Activated naive CD8-positive, alpha-beta T cell treated with anti-CD3 and anti-CD28 coated beads, Interleukin-2, amount 10 ng/mL, durations not matched to agents 7 days and 5 days (primary cell): Measurements from ENCODE around the gene CLDN6. TPM values are rescaled to one million over a fixed set of nuclear protein-coding genes. Genes with fewer than 3 reads are reported as not detected.
A peak's percentile ranks its signal among the peaks of the same experiment; 100 is the strongest.

Experiments used
- ATAC-seq: fragments of 150-1000 bp; cut with Tn5 transposase; one replicate; pipeline ENCODE4 v1.10.0; 2021; ENCODE audit warnings: low read depth, moderate library complexity
- POLR2A ChIA-PET: fragments of 350-600 bp; sonication (Branson Sonifier 250); formaldehyde crosslinking; loops from one replicate; lab custom pipeline; 2021; ENCODE audit warnings: antibody characterized with exemption; lab: Charles Lee
- DNase-seq: peaks from one replicate; pipeline ENCODE4 v3.0.0; 2021
- H3K27ac Mint-ChIP-seq: one replicate; pipeline ENCODE4 v1.8.0; 2022; ENCODE audit warnings: mild to moderate bottlenecking, mixed read lengths
- H3K27me3 Mint-ChIP-seq: one replicate; pipeline ENCODE4 v1.8.0; 2022; ENCODE audit warnings: mild to moderate bottlenecking, moderate library complexity, mixed read lengths
- H3K36me3 Mint-ChIP-seq: one replicate; pipeline ENCODE4 v1.8.0; 2021; ENCODE audit warnings: mild to moderate bottlenecking, mixed read lengths
- H3K4me1 Mint-ChIP-seq: one replicate; pipeline ENCODE4 v1.8.0; 2021; ENCODE audit warnings: mixed read lengths
- H3K4me3 Mint-ChIP-seq: one replicate; pipeline ENCODE4 v1.8.0; 2022; ENCODE audit warnings: mild to moderate bottlenecking, moderate library complexity, mixed read lengths
- H3K9me3 Mint-ChIP-seq: one replicate; pipeline ENCODE4 v1.8.0; 2021; ENCODE audit warnings: mixed read lengths
- total RNA-seq, 2 experiments: library from RNA; stranded (reverse); gene quantifications; one replicate each; pipeline ENCODE4 v1.2.3, GENCODE V29; 2021

CLDN6 gene, protein sequence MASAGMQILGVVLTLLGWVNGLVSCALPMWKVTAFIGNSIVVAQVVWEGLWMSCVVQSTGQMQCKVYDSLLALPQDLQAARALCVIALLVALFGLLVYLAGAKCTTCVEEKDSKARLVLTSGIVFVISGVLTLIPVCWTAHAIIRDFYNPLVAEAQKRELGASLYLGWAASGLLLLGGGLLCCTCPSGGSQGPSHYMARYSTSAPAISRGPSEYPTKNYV
- total RNA-seq, result not detected

GRCh38 chr16:3017794-3018506 lies at the start of gene CLDN6:
CLDN6 (minus strand) TSS chr16:3018183; CDS start chr16:3016021, 2,162 bp downstream.
- no peaks in the 10 kb centered on the region for H3K9me3 Mint-ChIP-seq
- no peak for DNase-seq
- ATAC-seq, result no peak
- H3K4me3 Mint-ChIP-seq, result no peak within 1 kb of the TSS
- POLR2A ChIA-PET, result no interaction called here
- peaks cover 29% of the 10 kb centered on the region for H3K4me1 Mint-ChIP-seq
- H3K27ac Mint-ChIP-seq, result no peak within 1 kb of the TSS
- peaks cover 32% of the 10 kb centered on the region for H3K27me3 Mint-ChIP-seq
- no peaks in the 10 kb centered on the region for H3K36me3 Mint-ChIP-seq

- ATAC-seq, result no peak
- Mint-ChIP-seq H3K27ac (peak overlapping the region; percentile 98), H3K36me3 (peaks cover 50% of the 10 kb centered on the region), H3K27me3 (no peaks in the 10 kb centered on the region), H3K4me1 (peaks cover 51% of the 10 kb centered on the region), H3K9me3 (no peaks in the 10 kb centered on the region), H3K4me3 (peak overlapping the region; percentile 98)
- POLR2A ChIA-PET, result interaction anchor here (0.6 to 8.7 kb wide), 17 partner anchors 9 to 150 kb away, joined by 3 to 143 read pairs (median 11); partner anchors contain the start of gene ZSCAN10
- DNase-seq, result no peak
Measured at GRCh38 chr16:3066440-3066748, 48.4 kb upstream of the CLDN6 start.

DNA sequence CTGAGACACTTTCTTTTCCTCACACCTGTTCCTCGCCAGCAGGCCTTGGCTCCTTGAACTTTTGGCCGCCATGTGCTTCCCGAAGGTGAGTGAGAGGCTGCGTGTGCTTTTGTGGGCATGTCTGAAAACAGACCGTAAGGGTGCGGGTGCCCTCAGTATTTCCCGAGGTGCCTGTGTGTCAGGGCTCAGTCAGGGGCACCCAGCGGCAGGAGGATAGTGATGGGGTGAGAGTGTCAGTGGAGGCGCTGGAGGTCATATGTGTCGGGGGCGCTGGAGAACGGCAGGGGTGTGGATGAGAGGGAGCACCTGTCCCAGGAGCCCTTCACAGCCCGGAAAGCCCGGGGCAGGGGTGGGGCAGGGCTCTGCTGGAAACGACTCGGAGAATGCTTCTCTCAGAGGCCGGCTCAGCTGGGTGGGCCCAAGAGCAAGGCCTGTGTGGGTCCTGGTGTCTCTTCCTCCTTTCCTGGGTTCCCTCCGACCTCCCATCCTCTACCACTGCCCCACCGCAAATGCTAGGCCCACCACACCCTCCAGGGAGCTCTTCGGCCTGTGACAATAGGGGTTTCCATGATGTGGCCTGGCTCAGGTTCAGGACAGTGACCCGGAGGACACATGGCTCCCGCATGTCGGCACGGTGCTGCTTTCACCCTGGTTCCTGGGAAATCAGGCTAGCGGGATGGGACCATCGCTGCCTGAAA lies 47.9 kb upstream of the CLDN6 start:
- peaks cover 48% of the 10 kb centered on the region for H3K4me1 Mint-ChIP-seq
- peak overlapping the region; percentile 98 for H3K4me3 Mint-ChIP-seq
- H3K27ac Mint-ChIP-seq, result peak overlapping the region; percentile 98
- peak; percentile 9 for ATAC-seq
- POLR2A ChIA-PET, result interaction anchor here (0.6 to 8.7 kb wide), 19 partner anchors 9 to 150 kb away, joined by 3 to 143 read pairs (median 11); partner anchors contain the start of genes TNFRSF12A, ZNF213 and ZSCAN10
- no peak for DNase-seq
- H3K9me3 Mint-ChIP-seq, result no peaks in the 10 kb centered on the region
- H3K27me3 Mint-ChIP-seq, result no peaks in the 10 kb centered on the region
- peaks cover 50% of the 10 kb centered on the region for H3K36me3 Mint-ChIP-seq

DNA sequence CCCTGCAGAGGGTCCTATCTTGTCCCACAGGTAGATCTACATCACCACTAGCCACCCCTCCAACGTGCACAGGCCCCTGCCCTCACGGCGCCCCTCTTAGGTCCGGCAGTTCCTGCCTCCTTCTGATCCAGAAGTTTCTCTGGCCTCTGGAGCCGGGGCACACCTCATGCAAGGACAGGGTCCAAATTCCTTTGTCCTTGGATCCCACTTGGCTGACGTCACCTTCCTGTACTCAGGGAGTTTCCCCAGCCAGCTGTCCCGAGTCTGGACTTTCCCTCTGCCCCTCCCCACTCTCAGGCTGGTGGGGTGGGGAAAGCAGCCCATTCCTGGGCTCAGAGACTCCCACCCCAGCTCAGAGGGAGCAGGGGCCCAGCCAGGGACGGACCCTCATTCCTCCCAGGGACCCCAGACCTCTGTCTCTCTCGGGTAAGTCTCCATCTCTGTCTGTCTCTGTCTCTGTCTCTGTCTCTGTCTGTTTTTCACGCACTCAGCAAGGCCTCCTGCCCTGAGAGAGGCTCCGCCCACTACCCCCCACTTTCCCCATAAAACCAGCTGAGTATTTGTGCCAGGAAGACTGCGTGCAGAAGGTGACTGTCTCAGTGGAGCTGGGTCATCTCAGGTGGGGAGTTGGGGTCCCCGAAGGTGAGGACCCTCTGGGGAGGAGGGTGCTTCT lies 47.2 kb upstream of the CLDN6 start, which contains the start of gene IL32:
IL32 (plus strand) TSS at position 572 of the 673 bp plus-strand sequence. CDS start 172 bp downstream, outside the sequence.
- peak within 1 kb of the TSS; percentile 98 for H3K27ac Mint-ChIP-seq
- no peaks in the 10 kb centered on the region for H3K9me3 Mint-ChIP-seq
- peak within 1 kb of the TSS; percentile 98 for H3K4me3 Mint-ChIP-seq
- POLR2A ChIA-PET, result interaction anchor here (1.0 to 8.7 kb wide), 17 partner anchors 8 to 85 kb away, joined by 3 to 143 read pairs (median 11); partner anchors contain the start of genes ZNF213 and ZSCAN10
- H3K27me3 Mint-ChIP-seq, result no peaks in the 10 kb centered on the region
- ATAC-seq (peak; percentile 59), DNase-seq (peak; percentile 77)
- H3K36me3 Mint-ChIP-seq, result peaks cover 54% of the 10 kb centered on the region
- H3K4me1 Mint-ChIP-seq, result peaks cover 46% of the 10 kb centered on the region

DNA sequence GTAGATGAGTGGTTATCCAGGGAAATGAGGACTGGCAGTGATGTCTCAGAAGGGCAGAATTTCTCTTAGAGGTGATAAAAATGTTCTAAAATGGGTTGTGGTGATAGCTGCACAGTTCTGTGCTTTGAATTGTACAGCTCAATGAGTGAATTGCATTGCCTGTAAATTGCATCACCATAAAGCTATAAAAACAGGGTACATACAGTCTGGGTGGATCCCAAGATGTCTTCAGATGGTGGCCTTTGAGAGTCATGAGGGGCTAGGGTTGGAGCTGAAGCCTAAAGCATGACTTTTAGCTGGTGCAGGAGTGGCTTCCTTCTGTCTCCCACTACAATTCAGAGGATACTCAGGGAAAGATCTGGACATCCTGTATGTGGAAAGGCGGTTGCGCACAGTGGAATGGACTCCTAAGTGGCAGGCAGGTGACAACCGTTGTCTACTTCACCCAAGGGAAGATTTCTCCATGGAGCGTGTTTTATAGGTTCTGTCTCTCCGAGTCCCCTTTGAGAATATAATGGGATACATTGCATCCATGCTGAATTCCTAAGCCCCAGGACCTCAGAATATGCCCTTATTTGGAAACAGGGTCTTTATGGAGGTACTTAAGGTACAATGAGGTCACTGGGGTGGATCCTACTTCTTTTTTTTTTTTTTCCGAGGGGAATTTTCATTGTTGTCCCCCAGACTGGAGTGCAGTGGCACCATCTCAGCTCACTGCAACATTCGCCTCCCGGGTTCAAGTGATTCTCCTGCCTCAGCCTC lies 45.8 kb upstream of the CLDN6 start:
- ATAC-seq, result no peak
- H3K4me3 Mint-ChIP-seq, result peak overlapping the region; percentile 43
- peak overlapping the region; percentile 79 for H3K27ac Mint-ChIP-seq
- DNase-seq, result no peak
- peaks cover 42% of the 10 kb centered on the region for H3K4me1 Mint-ChIP-seq
- peaks cover 43% of the 10 kb centered on the region for H3K36me3 Mint-ChIP-seq
- H3K9me3 Mint-ChIP-seq, result no peaks in the 10 kb centered on the region
- POLR2A ChIA-PET, result interaction anchor here (1.0 to 8.7 kb wide), 7 partner anchors 6 to 71 kb away, joined by 3 to 143 read pairs (median 57); partner anchors contain the start of gene ZNF213
- no peaks in the 10 kb centered on the region for H3K27me3 Mint-ChIP-seq

- Mint-ChIP-seq H3K9me3 (no peaks in the 10 kb centered on the region), H3K36me3 (peaks cover 35% of the 10 kb centered on the region), H3K4me1 (peaks cover 39% of the 10 kb centered on the region), H3K27me3 (no peaks in the 10 kb centered on the region), H3K4me3 (no peak overlapping the region), H3K27ac (no peak overlapping the region)
- POLR2A ChIA-PET, result interaction anchor here (1.0 to 8.2 kb wide), 6 partner anchors 13 to 72 kb away, joined by 3 to 143 read pairs (median 32); partner anchors contain the start of gene ZNF213
- ATAC-seq (no peak), DNase-seq (no peak)
Measured at GRCh38 chr16:3062553-3062952, 44.6 kb upstream of the CLDN6 start.

DNA sequence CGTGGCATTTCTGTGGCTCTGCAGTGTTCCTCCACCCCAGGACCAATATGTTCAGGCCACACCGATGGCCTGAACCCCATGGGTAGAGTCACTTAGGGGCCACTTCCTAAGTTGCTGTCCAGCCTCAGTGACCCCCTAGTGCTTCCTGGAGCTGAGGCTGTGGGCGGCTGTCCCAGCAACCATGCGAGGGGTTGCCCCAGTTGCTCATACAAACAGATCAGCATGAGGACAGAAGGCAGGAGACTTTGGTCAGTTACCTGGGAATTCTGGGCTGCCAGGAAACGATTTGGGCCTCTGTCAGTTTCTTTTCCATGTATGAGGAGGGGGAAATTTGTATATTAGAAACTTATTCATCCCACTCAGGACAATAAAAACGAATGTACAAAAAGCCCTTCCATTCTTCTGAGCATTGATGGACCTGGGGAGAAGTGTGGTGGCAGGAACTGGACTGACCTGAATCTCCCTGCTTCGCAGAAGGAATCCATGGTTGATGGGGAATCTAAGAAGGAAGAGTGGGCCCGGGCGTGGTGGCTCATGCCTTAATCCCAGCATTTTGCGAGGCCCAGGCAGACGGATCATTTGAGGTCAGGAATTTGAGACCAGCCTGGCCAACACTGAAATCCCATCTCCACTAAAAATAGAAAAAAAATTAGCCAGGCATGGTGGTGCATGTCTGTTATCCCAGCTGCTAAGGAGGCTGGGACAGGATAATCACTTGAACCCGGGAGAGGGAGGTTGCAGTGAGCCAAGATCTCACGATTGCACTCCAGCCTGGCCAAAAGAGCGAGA lies 42.5 kb upstream of the CLDN6 start:
- Mint-ChIP-seq H3K9me3 (no peaks in the 10 kb centered on the region), H3K36me3 (peaks cover 32% of the 10 kb centered on the region)
- DNase-seq, result no peak

GRCh38 chr16:3059723-3060242 lies 41.8 kb upstream of the CLDN6 start:
- H3K27me3 Mint-ChIP-seq, result no peaks in the 10 kb centered on the region
- peak overlapping the region; percentile 82 for H3K4me3 Mint-ChIP-seq
- peaks cover 34% of the 10 kb centered on the region for H3K36me3 Mint-ChIP-seq
- peaks cover 57% of the 10 kb centered on the region for H3K4me1 Mint-ChIP-seq
- H3K27ac Mint-ChIP-seq, result peak overlapping the region; percentile 89
- POLR2A ChIA-PET, result interaction anchor here (0.7 to 6.5 kb wide), 13 partner anchors 8 to 98 kb away, joined by 3 to 131 read pairs (median 7); partner anchors contain the start of genes IL32, MMP25 and ZNF213
- DNase-seq (no peak), ATAC-seq (no peak)
- no peaks in the 10 kb centered on the region for H3K9me3 Mint-ChIP-seq

More for the DNA sequence above, 42.5 kb upstream of the CLDN6 start:
- Mint-ChIP-seq H3K4me1 (peaks cover 53% of the 10 kb centered on the region), H3K27ac (peak overlapping the region; percentile 89), H3K27me3 (no peaks in the 10 kb centered on the region), H3K4me3 (peak overlapping the region; percentile 82)
- POLR2A ChIA-PET, result interaction anchor here (1.1 to 6.5 kb wide), 10 partner anchors 7 to 79 kb away, joined by 3 to 131 read pairs (median 20); partner anchors contain the start of genes IL32 and MMP25
- ATAC-seq, result no peak

GRCh38 chr16:3059041-3059722 lies 41.2 kb upstream of the CLDN6 start:
- peak overlapping the region; percentile 93 for H3K4me3 Mint-ChIP-seq
- DNase-seq, result peak; percentile 99
- peaks cover 37% of the 10 kb centered on the region for H3K36me3 Mint-ChIP-seq
- no peaks in the 10 kb centered on the region for H3K27me3 Mint-ChIP-seq
- H3K27ac Mint-ChIP-seq, result peak overlapping the region; percentile 91
- POLR2A ChIA-PET, result interaction anchor here (0.7 to 6.5 kb wide), 24 partner anchors 8 to 99 kb away, joined by 3 to 131 read pairs (median 6); partner anchors contain the start of genes HCFC1R1, IL32, MMP25 and THOC6
- peaks cover 57% of the 10 kb centered on the region for H3K4me1 Mint-ChIP-seq
- ATAC-seq, result peak; percentile 69
- no peaks in the 10 kb centered on the region for H3K9me3 Mint-ChIP-seq

- Mint-ChIP-seq H3K4me1 (peaks cover 59% of the 10 kb centered on the region), H3K27me3 (no peaks in the 10 kb centered on the region), H3K36me3 (peaks cover 42% of the 10 kb centered on the region), H3K4me3 (peak overlapping the region; percentile 93), H3K27ac (peak overlapping the region; percentile 94), H3K9me3 (no peaks in the 10 kb centered on the region)
- peak; percentile 41 for ATAC-seq
- POLR2A ChIA-PET, result interaction anchor here (0.6 to 6.5 kb wide), 22 partner anchors 9 to 100 kb away, joined by 3 to 131 read pairs (median 6); partner anchors contain the start of genes HCFC1R1, IL32, MMP25 and THOC6
- DNase-seq, result peak; percentile 77
Measured at GRCh38 chr16:3058139-3059030, 40.4 kb upstream of the CLDN6 start.
